Astrocyte (in vitro differentiated cells and primary cell): ENCODE data around the gene TXLNG.

Experiments used
- CTCF ChIP-seq: IDR thresholded peaks from 2 replicates; pipeline ENCODE4 v1.5.1; 2011; ENCODE audit warnings: low read depth, mild to moderate bottlenecking, inconsistent platforms, low read length, moderate library complexity; ENCODE audit not compliant: insufficient read depth
- EZH2 ChIP-seq: IDR thresholded peaks from 2 replicates; pipeline ENCODE4 v1.6.1; 2012; ENCODE audit warnings: mild to moderate bottlenecking, low read length, inconsistent platforms; ENCODE audit not compliant: insufficient read depth

DNA sequence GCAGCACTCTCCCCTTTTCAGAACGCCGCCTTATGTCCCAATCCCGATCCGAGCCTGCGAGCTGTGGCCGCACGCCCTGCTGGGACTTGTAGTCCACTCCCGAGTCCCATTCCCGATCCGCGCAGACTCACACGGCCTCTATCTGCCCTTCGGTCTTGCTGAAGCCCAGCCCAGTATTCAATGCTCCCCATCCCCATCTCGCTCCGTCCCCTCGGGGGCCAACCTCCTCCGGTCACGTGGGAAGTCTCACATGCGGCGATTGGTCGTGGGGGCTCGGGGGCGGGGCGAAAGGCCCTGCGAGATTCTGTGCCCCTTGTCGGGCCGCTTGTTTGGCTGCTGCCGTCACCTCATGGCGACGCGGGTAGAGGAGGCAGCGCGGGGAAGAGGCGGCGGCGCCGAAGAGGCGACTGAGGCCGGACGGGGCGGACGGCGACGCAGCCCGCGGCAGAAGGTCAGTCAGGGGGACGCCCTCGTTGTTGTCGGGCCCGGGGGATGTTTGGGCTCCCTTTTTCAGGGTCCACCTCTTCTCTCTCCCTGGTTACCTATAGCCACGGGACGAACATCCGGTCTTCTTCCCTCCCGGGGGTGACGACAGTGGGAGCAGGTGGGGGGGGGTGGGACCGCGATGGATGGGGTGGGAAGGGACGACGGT, at the start of gene TXLNG:
- no peak for TF ChIP-seq CTCF
- TF ChIP-seq EZH2: no peak
